Thyroid gland (tissue), 4 donors: ENCODE measurements around the gene CGB5.

Experiments used
- POLR2A ChIP-seq, 2 donors: fragments of 450-650 bp; IDR thresholded peaks; one replicate each; pipeline ENCODE4 v1.6.1; 2017; ENCODE audit warnings: antibody characterized with exemption in 2 of 2, mild to moderate bottlenecking in 2 of 2, moderate library complexity in 1 of 2
- TF ChIP-seq, protein P1 (sequence below), 6 experiments: fragments of 200-600 bp in 3 of 6; fragments of 450-650 bp in 3 of 6; sonication (generic) in 3 of 6; IDR thresholded peaks; one replicate each; pipeline ENCODE4 v1.5.1; 2016 to 2019; ENCODE audit warnings: antibody characterized with exemption in 6 of 6, mild to moderate bottlenecking in 2 of 6, inconsistent platforms in 1 of 6, moderate library complexity in 1 of 6

DNA sequence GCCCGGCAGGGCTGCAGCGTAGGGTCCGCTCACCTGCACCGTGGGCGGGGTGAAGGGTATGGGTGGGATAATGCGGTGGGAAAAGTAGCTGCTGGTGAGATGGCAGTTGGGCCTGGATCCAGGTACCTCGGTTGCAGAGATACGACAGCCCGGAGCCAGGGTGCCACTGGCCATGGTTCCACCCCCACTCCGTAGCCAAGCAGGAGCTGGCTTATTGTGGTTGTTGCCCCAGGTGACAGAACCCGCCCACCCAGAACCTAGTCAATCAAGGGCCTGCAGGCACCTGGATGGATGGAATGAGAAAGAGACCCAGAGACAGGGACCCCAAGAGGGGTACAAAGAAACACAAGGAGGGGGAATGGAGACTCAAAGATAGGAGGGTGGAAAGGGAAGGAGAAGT lies 23.3 kb upstream of the CGB5 start:
- TF ChIP-seq, protein P1, sequence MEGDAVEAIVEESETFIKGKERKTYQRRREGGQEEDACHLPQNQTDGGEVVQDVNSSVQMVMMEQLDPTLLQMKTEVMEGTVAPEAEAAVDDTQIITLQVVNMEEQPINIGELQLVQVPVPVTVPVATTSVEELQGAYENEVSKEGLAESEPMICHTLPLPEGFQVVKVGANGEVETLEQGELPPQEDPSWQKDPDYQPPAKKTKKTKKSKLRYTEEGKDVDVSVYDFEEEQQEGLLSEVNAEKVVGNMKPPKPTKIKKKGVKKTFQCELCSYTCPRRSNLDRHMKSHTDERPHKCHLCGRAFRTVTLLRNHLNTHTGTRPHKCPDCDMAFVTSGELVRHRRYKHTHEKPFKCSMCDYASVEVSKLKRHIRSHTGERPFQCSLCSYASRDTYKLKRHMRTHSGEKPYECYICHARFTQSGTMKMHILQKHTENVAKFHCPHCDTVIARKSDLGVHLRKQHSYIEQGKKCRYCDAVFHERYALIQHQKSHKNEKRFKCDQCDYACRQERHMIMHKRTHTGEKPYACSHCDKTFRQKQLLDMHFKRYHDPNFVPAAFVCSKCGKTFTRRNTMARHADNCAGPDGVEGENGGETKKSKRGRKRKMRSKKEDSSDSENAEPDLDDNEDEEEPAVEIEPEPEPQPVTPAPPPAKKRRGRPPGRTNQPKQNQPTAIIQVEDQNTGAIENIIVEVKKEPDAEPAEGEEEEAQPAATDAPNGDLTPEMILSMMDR (IDR thresholded peaks at IDR 0.05) = no peak
- TF ChIP-seq POLR2A (IDR thresholded peaks at IDR 0.05) = no peak
